Liver (tissue), 9 donors: Measurements from ENCODE around the gene PVALEF. TPM values are rescaled to one million over a fixed set of nuclear protein-coding genes. Genes with fewer than 3 reads are reported as not detected.

Source experiments
- DNase-seq: peaks from one replicate; pipeline ENCODE4 v3.0.0-alpha.2; 2017; ENCODE audit warnings: low spot score
- H3K27ac ChIP-seq, 2 donors: one replicate each; pipeline ENCODE4 v1.7.0; 2013; ENCODE audit warnings: inconsistent platforms in 2 of 2, low read length in 2 of 2, control low read depth in 1 of 2, low read depth in 1 of 2, mild to moderate bottlenecking in 1 of 2
- H3K27me3 ChIP-seq, 4 donors: one replicate each; pipeline versions ENCODE4 v1.6.1 to v1.7.0; 2013; ENCODE audit warnings: low read length in 3 of 4, inconsistent platforms in 1 of 4, mild to moderate bottlenecking in 1 of 4, moderate library complexity in 1 of 4; ENCODE audit not compliant: control insufficient read depth in 4 of 4, insufficient read depth in 4 of 4
- H3K36me3 ChIP-seq, 4 donors: one replicate each; pipeline versions ENCODE4 v1.6.1 to v1.7.0; 2013; ENCODE audit warnings: low read length in 3 of 4, mild to moderate bottlenecking in 3 of 4, low read depth in 1 of 4, moderate library complexity in 1 of 4; ENCODE audit not compliant: control insufficient read depth in 4 of 4, insufficient read depth in 3 of 4
- H3K4me1 ChIP-seq, 4 donors: one replicate each; pipeline versions ENCODE4 v1.6.1 to v1.7.0; 2013; ENCODE audit warnings: low read length in 3 of 4, mild to moderate bottlenecking in 3 of 4, moderate library complexity in 1 of 4; ENCODE audit not compliant: control insufficient read depth in 4 of 4, insufficient read depth in 4 of 4
- H3K4me3 ChIP-seq, 3 donors: one replicate each; pipeline versions ENCODE4 v1.6.1 to v1.7.0; 2013; ENCODE audit warnings: low read length in 3 of 3, control low read depth in 1 of 3, low read depth in 1 of 3, mild to moderate bottlenecking in 1 of 3
- H3K9ac ChIP-seq, 2 donors: one replicate each; pipeline ENCODE4 v1.7.0; 2013; ENCODE audit warnings: low read length in 2 of 2, mild to moderate bottlenecking in 2 of 2, moderate library complexity in 2 of 2, control low read depth in 1 of 2, low read depth in 1 of 2
- H3K9me3 ChIP-seq, 4 donors: one replicate each; pipeline versions ENCODE4 v1.6.1 to v1.7.0; 2013; ENCODE audit warnings: low read length in 3 of 4; ENCODE audit not compliant: control insufficient read depth in 4 of 4
- ATF3 ChIP-seq: IDR thresholded peaks from 2 replicates; pipeline ENCODE4 v1.6.1; 2016; ENCODE audit warnings: antibody characterized with exemption
- CTCF ChIP-seq: fragments of 150-350 bp; IDR thresholded peaks from 2 replicates; pipeline ENCODE4 v1.5.1; 2017; ENCODE audit warnings: improper control_type of control experiment, low read depth, low read length; ENCODE audit not compliant: missing input control
- EGR1 ChIP-seq, 2 donors: IDR thresholded peaks; 2 replicates each; pipeline ENCODE4 v1.6.1; 2016 to 2018; ENCODE audit warnings: antibody characterized with exemption in 2 of 2, low read depth in 2 of 2
- FOXA1 ChIP-seq: IDR thresholded peaks from 2 replicates; pipeline ENCODE4 v1.6.1; 2016; ENCODE audit warnings: antibody characterized with exemption
- FOXA2 ChIP-seq: IDR thresholded peaks from 2 replicates; pipeline ENCODE4 v1.6.1; 2016; ENCODE audit warnings: antibody characterized with exemption
- GABPA ChIP-seq, 2 donors: IDR thresholded peaks in 1 of 2; conservative IDR thresholded peaks in 1 of 2; 2 replicates each; pipeline ENCODE4 v1.6.1; 2016; ENCODE audit warnings: antibody characterized with exemption in 2 of 2, mild to moderate bottlenecking in 1 of 2, moderate library complexity in 1 of 2
- HNF4A ChIP-seq, 2 donors: conservative IDR thresholded peaks; 2 replicates each; pipeline ENCODE4 v1.6.1; 2016; ENCODE audit warnings: antibody characterized with exemption in 2 of 2, mild to moderate bottlenecking in 2 of 2
- HNF4G ChIP-seq: IDR thresholded peaks from 2 replicates; pipeline ENCODE4 v1.6.1; 2016; ENCODE audit warnings: antibody characterized with exemption
- JUND ChIP-seq, 2 donors: IDR thresholded peaks; 2 replicates each; pipeline ENCODE4 v1.6.1; 2016; ENCODE audit warnings: antibody characterized with exemption in 2 of 2
- NR2F2 ChIP-seq: IDR thresholded peaks from 2 replicates; pipeline ENCODE4 v1.6.1; 2016; ENCODE audit warnings: antibody characterized with exemption
- RAD21 ChIP-seq, 2 donors: IDR thresholded peaks; 2 replicates each; pipeline ENCODE4 v1.6.1; 2016; ENCODE audit warnings: antibody characterized with exemption in 2 of 2, mild to moderate bottlenecking in 2 of 2
- REST ChIP-seq: IDR thresholded peaks from 2 replicates; pipeline ENCODE4 v1.6.1; 2016; ENCODE audit warnings: antibody characterized with exemption, mild to moderate bottlenecking
- RXRA ChIP-seq, 2 donors: IDR thresholded peaks; 2 replicates each; pipeline ENCODE4 v1.6.1; 2017 to 2018; ENCODE audit warnings: antibody characterized with exemption in 2 of 2, mild to moderate bottlenecking in 1 of 2
- SP1 ChIP-seq: IDR thresholded peaks from 2 replicates; pipeline ENCODE4 v1.6.1; 2018; ENCODE audit warnings: antibody characterized with exemption, mild to moderate bottlenecking
- TAF1 ChIP-seq: conservative IDR thresholded peaks from 2 replicates; pipeline ENCODE4 v1.6.1; 2016; ENCODE audit warnings: antibody characterized with exemption, mild to moderate bottlenecking
- YY1 ChIP-seq: IDR thresholded peaks from 2 replicates; pipeline ENCODE4 v1.6.1; 2016; ENCODE audit warnings: antibody characterized with exemption, mild to moderate bottlenecking
- ZBTB33 ChIP-seq: IDR thresholded peaks from 2 replicates; pipeline ENCODE4 v1.6.1; 2016; ENCODE audit warnings: antibody characterized with exemption
- WGBS: extraction: QIAGEN DNeasy Blood & Tissue Kit; methylation state at CpG from one replicate; pipeline ENCODE4 v1.1.7; 2013; 5-methylcytosine and 5-hydroxymethylcytosine counted together
- polyA plus RNA-seq, 2 donors: library from polyadenylated mRNA; stranded (reverse) in 1 of 2; unstranded in 1 of 2; fragments of 200-250 nt in 1 of 2; fragments of >200 nt in 1 of 2; fragmentation: Nextera tagmentation in 1 of 2; extraction: Ambion mirVana in 1 of 2; gene quantifications; one replicate each; pipeline versions ENCODE4 v1.2.1 to v1.2.3, GENCODE V29; 2013 to 2015
- total RNA-seq, 2 donors: library from RNA; depleted of rRNA; stranded (reverse); fragments of >200 nt; gene quantifications; one replicate each; pipeline ENCODE4 v1.2.3, GENCODE V29; 2014
- TF ChIP-seq, protein P1 (sequence below): IDR thresholded peaks from 2 replicates; pipeline ENCODE4 v1.6.1; 2016; ENCODE audit warnings: antibody characterized with exemption
- donor health status: healthy.
- donor health status: healthy.
- donor health status: healthy.
- donor health status: healthy.
- donor health status: healthy.

PVALEF gene
- total and polyA plus RNA-seq, 4 donors = not detected

DNA sequence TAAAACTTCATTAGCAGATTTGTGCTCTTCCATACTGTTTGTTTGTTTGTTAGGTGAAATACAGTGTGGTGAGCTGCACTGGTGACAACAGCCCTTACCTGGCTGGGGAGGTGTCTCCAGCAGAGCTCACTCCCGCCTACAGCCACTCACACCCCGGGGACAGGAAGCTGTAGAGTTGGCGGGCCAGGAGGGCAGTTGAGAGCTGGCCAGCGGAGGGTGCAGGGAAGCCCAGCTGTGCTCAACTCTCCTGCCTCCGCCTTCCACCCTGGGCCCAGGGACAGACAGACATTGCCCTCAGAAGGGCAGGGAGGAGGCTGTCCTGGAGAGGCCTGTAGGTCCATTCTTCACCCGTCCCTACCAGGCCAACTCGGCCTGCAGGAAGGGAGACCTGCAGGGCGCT, 48.6 kb upstream of the PVALEF start:
- Histone ChIP-seq H3K9me3 (no peaks in the 10 kb centered on the region), H3K27me3 (no peaks in the 10 kb centered on the region), H3K36me3 (peaks cover 0 to 5% (median 0%) of the 10 kb centered on the region in 4 donors), H3K27ac (peak overlapping the region; percentile 2 to 28), H3K4me3 (no peak overlapping the region), H3K4me1 (peaks cover 10 to 44% (median 23%) of the 10 kb centered on the region in 4 donors), H3K9ac (no peak overlapping the region)
- WGBS = 46% methylated on average over 8 of the region's 8 CpGs
- TF ChIP-seq SP1 = peak; percentile 47
- peak; percentile 37 to 78 for TF ChIP-seq HNF4A (conservative IDR thresholded peaks at IDR 0.05)
- TF ChIP-seq REST = peak; percentile 21
- TF ChIP-seq TAF1 = no peak
- TF ChIP-seq, protein P1, sequence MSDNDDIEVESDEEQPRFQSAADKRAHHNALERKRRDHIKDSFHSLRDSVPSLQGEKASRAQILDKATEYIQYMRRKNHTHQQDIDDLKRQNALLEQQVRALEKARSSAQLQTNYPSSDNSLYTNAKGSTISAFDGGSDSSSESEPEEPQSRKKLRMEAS = no peak
- TF ChIP-seq RXRA (IDR thresholded peaks at IDR 0.05) = peak in 1 of 2 donors; percentile 70
- peak in 1 of 2 donors; percentile 67 for TF ChIP-seq GABPA (IDR thresholded peaks at IDR 0.05 in 1 of 2, conservative IDR thresholded peaks at IDR 0.05 in 1 of 2)
- TF ChIP-seq EGR1 (IDR thresholded peaks at IDR 0.05; ENCODE audit: low read depth in 2 of 2) = no peak
- no peak for TF ChIP-seq CTCF
- TF ChIP-seq ATF3 = no peak
- TF ChIP-seq FOXA1 = no peak
- TF ChIP-seq ZBTB33 = no peak
- no peak for TF ChIP-seq RAD21 (IDR thresholded peaks at IDR 0.05)
- TF ChIP-seq HNF4G = no peak
- TF ChIP-seq NR2F2 = no peak
- TF ChIP-seq FOXA2 = no peak
- TF ChIP-seq JUND (IDR thresholded peaks at IDR 0.05) = no peak
- TF ChIP-seq YY1 = no peak
- DNase-seq = no peak
